ENCODE data around the gene INPP5D.
"Not testable (repeated sequence)": the region's sequence is repeated elsewhere in the genome, so short reads cannot be mapped to it uniquely, and the experiment has no call there.

Gene INPP5D

GRCh38 chr2:233141901-233142300, 81.8 kb downstream of the INPP5D start:
- DNase-seq (ENCODE audit: low read depth in 2 of 2): no peak

GRCh38 chr2:233142355-233142897, 82.3 kb downstream of the INPP5D start:
- no peak for DNase-seq (ENCODE audit: low read depth in 2 of 2)

GRCh38 chr2:233143700-233144331, 83.7 kb downstream of the INPP5D start:
- no peak for DNase-seq (ENCODE audit: low read depth in 2 of 2)

GRCh38 chr2:233145726-233146125, 85.6 kb downstream of the INPP5D start:
- no peak for DNase-seq (ENCODE audit: low read depth in 2 of 2)

- no peak for DNase-seq (ENCODE audit: low read depth in 2 of 2)
These were observed 86.1 kb downstream of the INPP5D start for GRCh38 chr2:233146194-233146593.

GRCh38 chr2:233147136-233147828, 87.1 kb downstream of the INPP5D start:
- no peak for DNase-seq (ENCODE audit: low read depth in 2 of 2)

GRCh38 chr2:233147829-233148167, 87.7 kb downstream of the INPP5D start:
- DNase-seq (ENCODE audit: low read depth in 2 of 2): no peak

- no peak for DNase-seq (ENCODE audit: low read depth in 2 of 2)
These were observed 88.2 kb downstream of the INPP5D start for GRCh38 chr2:233148354-233148753.

- no peak for DNase-seq (ENCODE audit: low read depth in 2 of 2)
These were observed 92.4 kb downstream of the INPP5D start for GRCh38 chr2:233152541-233152940.

GRCh38 chr2:233153146-233153798, 93.1 kb downstream of the INPP5D start:
- no peak for DNase-seq (ENCODE audit: low read depth in 2 of 2)

- DNase-seq (ENCODE audit: low read depth in 2 of 2): no peak
These were observed 95.9 kb downstream of the INPP5D start for GRCh38 chr2:233156001-233156400.

- not testable (repeated sequence) for DNase-seq (ENCODE audit: low read depth in 2 of 2)
These were observed 96.3 kb downstream of the INPP5D start for GRCh38 chr2:233156461-233156860.

GRCh38 chr2:233161730-233162129, 101.6 kb downstream of the INPP5D start:
- DNase-seq (ENCODE audit: low read depth in 2 of 2): no peak

- DNase-seq (ENCODE audit: low read depth in 2 of 2): no peak
These were observed 102.6 kb downstream of the INPP5D start for GRCh38 chr2:233162770-233163169.

GRCh38 chr2:233163486-233164103, 103.5 kb downstream of the INPP5D start:
- DNase-seq (ENCODE audit: low read depth in 2 of 2): no peak

GRCh38 chr2:233164128-233164635, 104.0 kb downstream of the INPP5D start:
- DNase-seq (ENCODE audit: low read depth in 2 of 2): no peak

GRCh38 chr2:233164967-233165366, 104.8 kb downstream of the INPP5D start:
- DNase-seq (ENCODE audit: low read depth in 2 of 2): no peak

- DNase-seq (ENCODE audit: low read depth in 2 of 2): no peak
These were observed 105.4 kb downstream of the INPP5D start for GRCh38 chr2:233165543-233165894.

- no peak for DNase-seq (ENCODE audit: low read depth in 2 of 2)
These were observed 105.9 kb downstream of the INPP5D start for GRCh38 chr2:233165895-233166661.

- no peak for DNase-seq (ENCODE audit: low read depth in 2 of 2)
These were observed 108.3 kb downstream of the INPP5D start for GRCh38 chr2:233168445-233168844.

GRCh38 chr2:233168919-233169318, 108.8 kb downstream of the INPP5D start:
- DNase-seq (ENCODE audit: low read depth in 2 of 2): no peak

GRCh38 chr2:233171344-233171743, 111.2 kb downstream of the INPP5D start:
- DNase-seq (ENCODE audit: low read depth in 2 of 2): no peak
